Raji (cell line): ENCODE results near the gene OPHN1.

ENCODE experiments used
- POLR2A ChIP-seq: IDR thresholded peaks from 2 replicates; pipeline ENCODE4 v1.6.1; 2011; ENCODE audit warnings: low read depth, low read length, control low read depth; ENCODE audit not compliant: insufficient read depth

Gene OPHN1

GRCh38 chrX:68433981-68434299, 645 bp upstream of the OPHN1 start:
- no peak for TF ChIP-seq POLR2A

GRCh38 chrX:68432648-68433047, 647 bp downstream of the OPHN1 start:
- TF ChIP-seq POLR2A, result no peak

GRCh38 chrX:68431836-68432235, 1.5 kb downstream of the OPHN1 start:
- no peak for TF ChIP-seq POLR2A

- no peak for TF ChIP-seq POLR2A
These were observed 4.1 kb downstream of the OPHN1 start for GRCh38 chrX:68429216-68429615.

GRCh38 chrX:68428431-68428830, 4.9 kb downstream of the OPHN1 start:
- no peak for TF ChIP-seq POLR2A

- TF ChIP-seq POLR2A, result no peak
These were observed 8.6 kb downstream of the OPHN1 start for GRCh38 chrX:68424719-68425118.

GRCh38 chrX:68422478-68422877, 10.8 kb downstream of the OPHN1 start:
- TF ChIP-seq POLR2A, result no peak

- no peak for TF ChIP-seq POLR2A
These were observed 11.7 kb downstream of the OPHN1 start for GRCh38 chrX:68421636-68422035.

GRCh38 chrX:68420559-68420958, 12.7 kb downstream of the OPHN1 start:
- no peak for TF ChIP-seq POLR2A

- no peak for TF ChIP-seq POLR2A
These were observed 13.3 kb downstream of the OPHN1 start for GRCh38 chrX:68419975-68420374.

GRCh38 chrX:68417651-68418050, 15.6 kb downstream of the OPHN1 start:
- TF ChIP-seq POLR2A, result no peak

GRCh38 chrX:68416592-68416991, 16.7 kb downstream of the OPHN1 start:
- no peak for TF ChIP-seq POLR2A

- TF ChIP-seq POLR2A, result no peak
These were observed 18.0 kb downstream of the OPHN1 start for GRCh38 chrX:68415316-68415715.

- no peak for TF ChIP-seq POLR2A
These were observed 20.0 kb downstream of the OPHN1 start for GRCh38 chrX:68413254-68413653.

GRCh38 chrX:68411729-68412128, 21.6 kb downstream of the OPHN1 start:
- no peak for TF ChIP-seq POLR2A

GRCh38 chrX:68409194-68409593, 24.1 kb downstream of the OPHN1 start:
- TF ChIP-seq POLR2A, result no peak

GRCh38 chrX:68403522-68403921, 29.8 kb downstream of the OPHN1 start:
- no peak for TF ChIP-seq POLR2A

- TF ChIP-seq POLR2A, result no peak
These were observed 30.3 kb downstream of the OPHN1 start for GRCh38 chrX:68403038-68403437.

GRCh38 chrX:68402094-68402493, 31.2 kb downstream of the OPHN1 start:
- no peak for TF ChIP-seq POLR2A

GRCh38 chrX:68398291-68398690, 35.0 kb downstream of the OPHN1 start:
- no peak for TF ChIP-seq POLR2A
